Stimulated activated naive CD4-positive, alpha-beta T cell treated with Interleukin-2 at 50 U/mL for 16 hours (primary cell): Measurements from ENCODE around the gene NUDT14.

Source experiments
- DNase-seq: peaks from one replicate; lab custom pipeline; 2025; lab: John Stamatoyannopoulos, UW

NUDT14 gene

GRCh38 chr14:105176513-105176912 is 4.6 kb downstream of the NUDT14 start:
- DNase-seq = no peak

GRCh38 chr14:105173901-105174894 is 6.9 kb downstream of the NUDT14 start:
- DNase-seq = peak; percentile 27

GRCh38 chr14:105173145-105173544 is 8.0 kb downstream of the NUDT14 start:
- no peak for DNase-seq

GRCh38 chr14:105172476-105172875 is 8.6 kb downstream of the NUDT14 start:
- DNase-seq = no peak

- no peak for DNase-seq
Measured at GRCh38 chr14:105171004-105171673, 10.0 kb downstream of the NUDT14 start.

- no peak for DNase-seq
Measured at GRCh38 chr14:105169776-105170655, 11.1 kb downstream of the NUDT14 start.

GRCh38 chr14:105168979-105169507 is 12.1 kb downstream of the NUDT14 start:
- peak; percentile 40 for DNase-seq

GRCh38 chr14:105168496-105168978 is 12.6 kb downstream of the NUDT14 start, which contains the start of gene JAG2:
Gene JAG2 (minus strand): TSS chr14:105168776. CDS start chr14:105168420, 356 bp downstream.
- peak; percentile 47 for DNase-seq

GRCh38 chr14:105168093-105168420 is 13.1 kb downstream of the NUDT14 start:
- DNase-seq = no peak

GRCh38 chr14:105167303-105168092 is 13.6 kb downstream of the NUDT14 start:
- DNase-seq = no peak

GRCh38 chr14:105166571-105167302 is 14.4 kb downstream of the NUDT14 start:
- DNase-seq = no peak

- no peak for DNase-seq
Measured at GRCh38 chr14:105165761-105166485, 15.2 kb downstream of the NUDT14 start.

GRCh38 chr14:105165134-105165704 is 15.9 kb downstream of the NUDT14 start:
- DNase-seq = no peak

GRCh38 chr14:105163040-105163742 is 17.9 kb downstream of the NUDT14 start:
- no peak for DNase-seq

- DNase-seq = no peak
Measured at GRCh38 chr14:105162669-105162979, 18.5 kb downstream of the NUDT14 start.

- no peak for DNase-seq
Measured at GRCh38 chr14:105161964-105162668, 19.0 kb downstream of the NUDT14 start.

- no peak for DNase-seq
Measured at GRCh38 chr14:105161309-105161708, 19.8 kb downstream of the NUDT14 start.

- DNase-seq = no peak
Measured at GRCh38 chr14:105160776-105161175, 20.3 kb downstream of the NUDT14 start.
